ENCODE data around the gene HMGCS2.

HMGCS2 gene

DNA sequence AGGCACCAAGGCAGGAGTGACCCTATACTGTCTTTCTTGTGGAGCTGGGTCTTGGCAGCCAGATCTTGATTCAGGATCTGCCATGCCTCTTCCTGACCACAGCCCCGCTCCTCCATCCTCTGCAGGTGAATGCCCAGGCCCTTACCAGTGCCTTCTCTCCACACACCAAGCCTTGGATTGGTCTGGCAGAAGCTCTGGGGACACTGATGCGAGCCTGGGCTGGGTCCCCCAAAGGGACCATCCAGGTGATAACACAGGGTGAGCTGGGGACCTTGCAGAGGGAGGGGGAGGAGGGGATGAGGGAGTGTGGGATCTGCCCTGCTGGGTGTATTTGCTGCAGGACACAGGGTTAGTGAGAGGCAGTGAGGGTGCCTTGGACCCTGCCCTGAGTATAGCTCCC, 28.4 kb downstream of the HMGCS2 start:
- TF ChIP-seq, protein P1, sequence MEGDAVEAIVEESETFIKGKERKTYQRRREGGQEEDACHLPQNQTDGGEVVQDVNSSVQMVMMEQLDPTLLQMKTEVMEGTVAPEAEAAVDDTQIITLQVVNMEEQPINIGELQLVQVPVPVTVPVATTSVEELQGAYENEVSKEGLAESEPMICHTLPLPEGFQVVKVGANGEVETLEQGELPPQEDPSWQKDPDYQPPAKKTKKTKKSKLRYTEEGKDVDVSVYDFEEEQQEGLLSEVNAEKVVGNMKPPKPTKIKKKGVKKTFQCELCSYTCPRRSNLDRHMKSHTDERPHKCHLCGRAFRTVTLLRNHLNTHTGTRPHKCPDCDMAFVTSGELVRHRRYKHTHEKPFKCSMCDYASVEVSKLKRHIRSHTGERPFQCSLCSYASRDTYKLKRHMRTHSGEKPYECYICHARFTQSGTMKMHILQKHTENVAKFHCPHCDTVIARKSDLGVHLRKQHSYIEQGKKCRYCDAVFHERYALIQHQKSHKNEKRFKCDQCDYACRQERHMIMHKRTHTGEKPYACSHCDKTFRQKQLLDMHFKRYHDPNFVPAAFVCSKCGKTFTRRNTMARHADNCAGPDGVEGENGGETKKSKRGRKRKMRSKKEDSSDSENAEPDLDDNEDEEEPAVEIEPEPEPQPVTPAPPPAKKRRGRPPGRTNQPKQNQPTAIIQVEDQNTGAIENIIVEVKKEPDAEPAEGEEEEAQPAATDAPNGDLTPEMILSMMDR (IDR thresholded peaks at IDR 0.05; ENCODE audit: low read depth, low read length, missing control alignments) = no peak
- no peak overlapping the region for H3K4me3 ChIP-seq (ENCODE audit: low read depth, low read length)
- DNase-seq (ENCODE audit: low read depth) = no peak

DNA sequence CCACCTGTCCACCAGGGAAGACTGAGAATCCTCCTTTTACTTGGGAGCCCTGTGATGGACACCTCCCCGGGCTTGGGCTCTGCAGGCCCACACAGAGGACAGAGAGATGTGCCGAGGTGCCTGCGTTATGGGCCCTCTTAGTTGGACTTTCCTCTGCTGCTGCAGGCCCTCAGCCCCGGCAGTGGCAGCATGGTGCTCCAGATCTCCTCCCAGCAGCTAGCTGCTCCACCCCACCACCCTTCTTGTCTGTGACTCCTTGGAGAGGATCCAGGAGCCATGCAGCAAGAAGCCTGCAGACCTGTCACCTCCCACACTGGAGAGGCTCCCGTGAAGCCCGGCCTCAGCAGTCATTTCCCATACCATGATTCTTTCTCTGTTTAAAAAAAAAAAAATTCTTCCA, 29.6 kb downstream of the HMGCS2 start:
- H3K4me3 ChIP-seq (ENCODE audit: low read depth, low read length) = no peak overlapping the region
- TF ChIP-seq, protein P1 (IDR thresholded peaks at IDR 0.05; ENCODE audit: low read depth, low read length, missing control alignments) = no peak
- no peak for DNase-seq (ENCODE audit: low read depth)

DNA sequence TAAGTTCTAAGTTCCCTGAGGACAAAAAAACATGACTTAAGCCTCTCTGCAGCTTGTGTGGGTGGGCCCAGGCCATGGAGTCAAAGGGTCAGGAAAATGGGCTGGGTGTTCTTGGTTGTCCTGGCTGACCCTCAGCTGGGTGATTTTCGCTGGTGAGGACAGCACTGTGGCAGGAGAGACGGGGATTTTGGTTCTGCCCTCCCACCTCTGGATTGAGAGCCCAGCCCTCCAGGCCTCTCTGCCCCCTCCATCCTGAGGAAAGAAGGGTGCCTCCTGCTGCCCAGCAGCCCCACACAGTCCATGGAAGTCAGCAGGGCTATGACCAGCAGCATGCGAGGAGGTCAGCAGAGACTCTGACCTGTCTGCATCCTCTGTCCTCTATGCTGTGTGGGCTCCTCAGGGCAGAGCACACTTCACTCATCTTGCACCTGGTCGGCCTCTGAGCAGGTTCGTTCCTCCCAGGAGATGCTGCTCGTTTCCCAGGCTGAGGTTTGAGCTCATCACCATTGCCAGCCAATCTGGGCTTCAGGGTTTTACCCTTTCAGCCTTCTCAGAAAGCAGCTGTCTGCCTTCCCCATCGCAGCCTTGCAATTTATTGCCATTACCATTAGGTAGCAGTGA, 30.5 kb downstream of the HMGCS2 start:
- H3K4me3 ChIP-seq (ENCODE audit: low read depth, low read length) = no peak overlapping the region
- DNase-seq (ENCODE audit: low read depth) = no peak
- TF ChIP-seq, protein P1 (IDR thresholded peaks at IDR 0.05; ENCODE audit: low read depth, low read length, missing control alignments) = no peak

DNA sequence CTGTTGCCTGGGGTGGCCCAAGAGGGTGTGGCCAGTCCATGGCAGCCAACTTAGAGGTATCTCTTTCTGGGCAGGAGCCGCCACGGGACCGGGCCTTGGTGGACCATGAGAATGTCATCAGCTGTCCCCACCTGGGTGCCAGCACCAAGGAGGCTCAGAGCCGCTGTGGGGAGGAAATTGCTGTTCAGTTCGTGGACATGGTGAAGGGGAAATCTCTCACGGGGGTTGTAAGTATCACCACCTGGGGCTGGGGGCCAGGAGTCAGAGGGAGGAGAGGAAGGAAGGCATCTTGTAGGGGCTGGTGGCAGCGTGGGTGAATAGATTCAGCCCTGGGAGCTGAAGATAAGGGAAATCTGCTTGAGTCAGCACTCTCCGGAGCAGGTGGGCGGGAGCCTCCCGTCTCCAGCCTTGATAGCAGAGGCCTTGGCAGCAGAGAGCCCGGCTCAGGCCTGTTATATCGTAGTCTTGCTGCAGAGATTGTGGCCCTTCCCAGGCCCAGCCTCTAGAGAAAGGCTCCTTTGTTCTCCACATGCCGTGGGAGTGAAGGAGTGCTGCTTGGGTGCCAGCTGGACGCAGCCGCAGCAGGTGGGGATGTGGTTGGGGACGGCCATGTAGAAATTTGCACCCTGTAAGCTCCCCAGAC, 31.5 kb downstream of the HMGCS2 start:
- DNase-seq (ENCODE audit: low read depth) = no peak
- TF ChIP-seq, protein P1 (IDR thresholded peaks at IDR 0.05; ENCODE audit: low read depth, low read length, missing control alignments) = no peak
- H3K4me3 ChIP-seq (ENCODE audit: low read depth, low read length) = no peak overlapping the region

DNA sequence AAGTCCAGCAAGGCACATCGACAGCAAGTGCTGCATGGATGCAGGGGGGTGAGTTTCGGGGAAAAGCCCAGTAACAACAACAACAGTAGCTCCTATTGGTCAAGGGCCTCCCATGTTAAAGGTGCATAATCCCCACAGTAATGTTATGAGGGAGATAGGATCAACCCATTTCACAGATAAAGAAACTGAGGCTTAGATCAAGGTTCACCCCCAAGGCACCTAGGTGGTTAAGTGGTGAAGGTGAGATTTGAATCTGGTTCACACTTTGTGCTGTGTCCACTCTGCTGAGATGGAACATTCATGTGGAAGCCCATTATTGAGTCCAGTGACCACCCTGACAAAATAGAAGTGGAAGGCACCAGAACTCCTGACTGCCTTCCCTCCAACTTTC, 32.1 kb downstream of the HMGCS2 start:
- no peak for DNase-seq (ENCODE audit: low read depth)
- H3K4me3 ChIP-seq (ENCODE audit: low read depth, low read length) = no peak overlapping the region
- TF ChIP-seq, protein P1 (IDR thresholded peaks at IDR 0.05; ENCODE audit: low read depth, low read length, missing control alignments) = no peak

DNA sequence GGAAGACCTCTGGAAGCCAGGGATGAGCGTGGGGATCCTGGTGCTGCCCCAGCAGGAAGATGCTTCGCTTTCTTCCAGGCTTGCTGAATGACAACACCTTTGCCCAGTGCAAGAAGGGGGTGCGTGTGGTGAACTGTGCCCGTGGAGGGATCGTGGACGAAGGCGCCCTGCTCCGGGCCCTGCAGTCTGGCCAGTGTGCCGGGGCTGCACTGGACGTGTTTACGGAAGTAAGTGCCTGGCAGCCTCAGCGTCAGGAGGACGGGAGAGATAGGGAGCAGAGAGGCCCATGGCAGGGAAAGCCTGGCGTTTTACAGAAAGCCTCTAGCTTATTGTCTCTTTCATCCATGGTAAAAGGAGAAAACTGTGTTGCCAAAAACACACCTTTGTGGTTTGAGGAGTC, 33.5 kb downstream of the HMGCS2 start:
- TF ChIP-seq, protein P1 (IDR thresholded peaks at IDR 0.05; ENCODE audit: low read depth, low read length, missing control alignments) = no peak
- no peak for DNase-seq (ENCODE audit: low read depth)
- no peak overlapping the region for H3K4me3 ChIP-seq (ENCODE audit: low read depth, low read length)

DNA sequence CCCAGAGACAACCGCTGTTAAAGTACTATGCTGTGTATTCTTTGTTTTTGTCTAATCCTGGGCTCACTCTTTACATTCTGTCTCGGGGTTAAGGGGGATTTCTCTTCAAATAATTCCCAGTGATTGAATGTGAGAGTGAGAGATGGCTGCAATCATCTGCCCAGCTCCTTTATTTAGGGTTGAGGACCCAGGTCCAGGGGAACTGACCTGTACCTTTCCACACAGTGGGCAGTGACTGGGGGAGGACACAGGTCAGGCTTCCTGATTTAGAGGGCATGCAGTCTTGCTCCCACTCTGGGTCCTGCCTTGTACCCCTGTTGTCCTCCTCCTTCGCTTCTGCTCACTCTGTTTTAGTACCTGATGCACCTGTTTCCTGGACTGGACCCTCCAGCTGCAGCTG, 35.0 kb downstream of the HMGCS2 start:
- TF ChIP-seq, protein P1 (IDR thresholded peaks at IDR 0.05; ENCODE audit: low read depth, low read length, missing control alignments) = no peak
- no peak for DNase-seq (ENCODE audit: low read depth)
- no peak overlapping the region for H3K4me3 ChIP-seq (ENCODE audit: low read depth, low read length)
